GM12801 (cell line): ENCODE data around the gene SMCO2.

Experiments used
- CTCF ChIP-seq: IDR thresholded peaks from one replicate; pipeline ENCODE4 v1.5.1; 2011; ENCODE audit warnings: control low read depth; ENCODE audit not compliant: insufficient read length; ENCODE audit errors: extremely low read depth

Gene SMCO2

GRCh38 chr12:27425306-27425705 lies 21.2 kb upstream of the SMCO2 start:
- no peak for TF ChIP-seq CTCF

- no peak for TF ChIP-seq CTCF
These were observed 19.6 kb upstream of the SMCO2 start for GRCh38 chr12:27426743-27427487.

GRCh38 chr12:27427824-27428223 lies 18.7 kb upstream of the SMCO2 start:
- TF ChIP-seq CTCF: no peak

- TF ChIP-seq CTCF: no peak
These were observed 18.1 kb upstream of the SMCO2 start for GRCh38 chr12:27428466-27428865.

GRCh38 chr12:27429606-27430005 lies 16.9 kb upstream of the SMCO2 start:
- TF ChIP-seq CTCF: no peak

GRCh38 chr12:27431185-27431584 lies 15.4 kb upstream of the SMCO2 start:
- no peak for TF ChIP-seq CTCF

- no peak for TF ChIP-seq CTCF
These were observed 11.6 kb upstream of the SMCO2 start for GRCh38 chr12:27434673-27435565.
